Measurements from ENCODE around the gene CFTR. TPM values are rescaled to one million over a fixed set of nuclear protein-coding genes. Genes with fewer than 3 reads are reported as not detected.

Gene CFTR
- total RNA-seq, 2 donors from 2014 or later = not detected

DNA sequence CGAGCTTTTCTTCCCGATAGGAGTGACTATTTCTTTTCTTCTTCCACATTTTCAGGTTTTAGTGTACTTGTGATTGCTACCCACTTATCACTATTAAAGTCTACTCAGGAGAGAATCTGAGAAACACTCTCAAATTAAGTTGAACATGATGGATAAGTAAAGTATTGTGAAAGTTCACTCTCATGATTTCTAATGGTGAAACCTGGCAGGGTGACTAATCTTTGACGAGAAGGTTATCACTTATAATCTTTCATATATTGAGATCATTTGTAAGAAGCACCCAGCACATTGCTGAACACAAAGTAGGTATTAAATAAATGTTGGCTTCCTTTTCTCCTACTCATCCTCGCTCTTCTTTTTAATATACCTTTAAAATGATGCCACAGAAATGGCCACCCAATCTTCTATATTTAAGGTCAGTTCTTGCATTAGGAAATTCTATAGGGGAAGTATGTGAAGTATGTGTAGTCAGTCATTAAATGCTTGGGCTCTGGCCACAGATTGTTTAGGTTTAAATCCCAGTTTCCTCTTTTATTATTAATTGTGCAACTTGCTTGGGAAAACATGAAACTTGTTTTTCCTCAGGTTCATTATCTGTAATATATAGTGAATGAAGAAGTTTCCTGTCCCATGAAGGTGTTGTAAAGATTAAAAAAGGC, 3.1 kb upstream of the CFTR start:
- no peaks in the 10 kb centered on the region for H3K4me1 Mint-ChIP-seq (ENCODE audit: low read depth)
- no peak overlapping the region for H3K4me3 Mint-ChIP-seq
- DNase-seq (no peak), ATAC-seq (replicated peaks in 1 of 2) (no peak)
- no peaks in the 10 kb centered on the region for H3K9me3 Mint-ChIP-seq
- no peak overlapping the region for H3K27ac Mint-ChIP-seq
- peaks cover 46% of the 10 kb centered on the region for H3K27me3 Mint-ChIP-seq (ENCODE audit: low read depth)
- no peaks in the 10 kb centered on the region for H3K36me3 Mint-ChIP-seq (ENCODE audit: insufficient read depth in 2 of 2)

DNA sequence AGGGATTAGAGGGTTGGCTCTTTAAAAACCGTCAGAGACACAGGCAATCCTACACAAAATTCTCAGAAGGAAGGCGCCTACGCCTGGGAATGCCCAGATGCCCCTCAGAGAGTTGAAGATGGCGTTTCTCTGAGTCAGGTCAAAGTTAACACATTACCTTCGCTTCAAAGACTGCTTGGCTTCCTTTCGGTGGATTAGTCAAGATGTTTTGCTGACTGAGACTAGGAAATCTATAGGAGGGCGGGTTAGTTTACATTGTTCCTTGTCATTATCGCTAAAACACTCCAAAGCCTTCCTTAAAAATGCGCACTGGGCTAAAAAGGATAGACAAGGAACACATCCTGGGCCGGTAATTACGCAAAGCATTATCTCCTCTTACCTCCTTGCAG, 995 bp upstream of the CFTR start:
- DNase-seq (no peak), ATAC-seq (replicated peaks in 1 of 2) (no peak)
- Mint-ChIP-seq H3K4me3 (peak overlapping the region in 1 of 2 donors; percentile 53), H3K4me1 (ENCODE audit: low read depth) (no peaks in the 10 kb centered on the region), H3K27me3 (ENCODE audit: low read depth) (peaks cover 48% of the 10 kb centered on the region), H3K36me3 (ENCODE audit: insufficient read depth in 2 of 2) (no peaks in the 10 kb centered on the region), H3K9me3 (no peaks in the 10 kb centered on the region), H3K27ac (no peak overlapping the region)

- H3K4me3 Mint-ChIP-seq = peak overlapping the region; percentile 17 to 39
- no peaks in the 10 kb centered on the region for H3K9me3 Mint-ChIP-seq
- ATAC-seq (replicated peaks in 1 of 2) = no peak
Observed at GRCh38 chr7:117480055-117480362, 184 bp downstream of the CFTR start.

GRCh38 chr7:117480978-117481377, 1.2 kb downstream of the CFTR start:
- Mint-ChIP-seq H3K4me1 (ENCODE audit: low read depth) (no peaks in the 10 kb centered on the region), H3K4me3 (no peak overlapping the region), H3K27ac (no peak overlapping the region), H3K27me3 (ENCODE audit: low read depth) (peaks cover 48% of the 10 kb centered on the region), H3K9me3 (no peaks in the 10 kb centered on the region), H3K36me3 (ENCODE audit: insufficient read depth in 2 of 2) (no peaks in the 10 kb centered on the region)
- DNase-seq (no peak), ATAC-seq (replicated peaks in 1 of 2) (no peak)

More at GRCh38 chr7:117480055-117480362, 184 bp downstream of the CFTR start:
- no peak for DNase-seq
- Mint-ChIP-seq H3K27ac (no peak overlapping the region), H3K4me1 (ENCODE audit: low read depth) (no peaks in the 10 kb centered on the region), H3K27me3 (ENCODE audit: low read depth) (peaks cover 48% of the 10 kb centered on the region), H3K36me3 (ENCODE audit: insufficient read depth in 2 of 2) (no peaks in the 10 kb centered on the region)

- no peaks in the 10 kb centered on the region for H3K4me1 Mint-ChIP-seq (ENCODE audit: low read depth)
- peaks cover 17% of the 10 kb centered on the region for H3K27me3 Mint-ChIP-seq (ENCODE audit: low read depth)
- DNase-seq (no peak), ATAC-seq (replicated peaks in 1 of 2) (no peak)
- no peak overlapping the region for H3K4me3 Mint-ChIP-seq
- H3K27ac Mint-ChIP-seq = no peak overlapping the region
- H3K9me3 Mint-ChIP-seq = peaks cover 0 to 2% of the 10 kb centered on the region in 2 donors
- no peaks in the 10 kb centered on the region for H3K36me3 Mint-ChIP-seq (ENCODE audit: insufficient read depth in 2 of 2)
Observed at GRCh38 chr7:117485118-117485620, 5.3 kb downstream of the CFTR start.

DNA sequence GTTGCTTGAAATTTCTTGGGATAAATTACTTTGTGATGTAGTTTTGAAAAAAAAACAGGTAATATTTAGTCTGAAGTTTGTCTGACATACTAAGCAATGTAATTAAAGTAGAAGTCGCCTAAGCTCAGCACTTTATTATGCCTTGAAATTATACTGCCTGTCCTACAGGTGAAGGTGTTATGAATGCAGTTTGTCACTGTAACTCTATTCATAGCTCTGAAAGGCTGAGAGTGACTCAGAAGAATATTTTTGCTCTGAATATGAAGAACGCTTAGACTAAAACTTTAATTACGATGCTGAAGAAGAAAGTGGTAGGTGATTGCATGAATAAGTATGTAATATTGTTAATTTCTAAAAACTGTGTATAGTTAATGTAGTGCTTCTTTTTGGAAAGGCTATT, 9.2 kb downstream of the CFTR start:
- no peak overlapping the region for H3K27ac Mint-ChIP-seq
- H3K4me3 Mint-ChIP-seq = no peak overlapping the region
- peaks cover 0 to 2% of the 10 kb centered on the region in 2 donors for H3K9me3 Mint-ChIP-seq
- no peak for ATAC-seq (replicated peaks in 1 of 2)
- no peaks in the 10 kb centered on the region for H3K27me3 Mint-ChIP-seq (ENCODE audit: low read depth)
- no peak for DNase-seq
- H3K36me3 Mint-ChIP-seq (ENCODE audit: insufficient read depth in 2 of 2) = no peaks in the 10 kb centered on the region
- no peaks in the 10 kb centered on the region for H3K4me1 Mint-ChIP-seq (ENCODE audit: low read depth)

DNA sequence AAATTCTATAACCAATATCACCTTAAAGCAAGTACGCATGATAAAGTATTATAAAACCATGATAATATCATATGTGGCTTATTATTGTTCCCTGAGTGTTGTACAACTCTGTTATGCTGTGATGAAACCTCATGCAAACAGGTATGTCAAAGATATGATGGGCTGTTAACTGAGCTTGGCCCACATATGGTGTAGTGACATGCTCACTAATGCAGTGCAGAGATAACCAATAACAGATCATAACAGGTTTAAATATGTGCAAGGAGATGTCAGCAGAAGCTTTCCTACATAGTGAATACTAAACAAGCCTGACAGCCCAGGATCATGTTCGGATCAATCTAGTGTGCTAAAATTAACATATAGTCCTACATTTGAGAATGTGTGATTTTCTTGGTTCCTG, 9.6 kb downstream of the CFTR start:
- Mint-ChIP-seq H3K27me3 (ENCODE audit: low read depth) (no peaks in the 10 kb centered on the region), H3K27ac (no peak overlapping the region), H3K9me3 (peaks cover 0 to 2% of the 10 kb centered on the region in 2 donors), H3K36me3 (ENCODE audit: insufficient read depth in 2 of 2) (no peaks in the 10 kb centered on the region), H3K4me3 (no peak overlapping the region), H3K4me1 (ENCODE audit: low read depth) (no peaks in the 10 kb centered on the region)
- ATAC-seq (replicated peaks in 1 of 2) = no peak
- DNase-seq = no peak

GRCh38 chr7:117489911-117490310, 10.1 kb downstream of the CFTR start:
- ATAC-seq (replicated peaks in 1 of 2) (no peak), DNase-seq (no peak)
- Mint-ChIP-seq H3K36me3 (ENCODE audit: insufficient read depth in 2 of 2) (no peaks in the 10 kb centered on the region), H3K27ac (no peak overlapping the region), H3K9me3 (peaks cover 0 to 2% of the 10 kb centered on the region in 2 donors), H3K27me3 (ENCODE audit: low read depth) (no peaks in the 10 kb centered on the region), H3K4me1 (ENCODE audit: low read depth) (no peaks in the 10 kb centered on the region), H3K4me3 (no peak overlapping the region)

- Mint-ChIP-seq H3K4me3 (no peak overlapping the region), H3K27ac (no peak overlapping the region), H3K36me3 (ENCODE audit: insufficient read depth in 2 of 2) (no peaks in the 10 kb centered on the region), H3K9me3 (no peaks in the 10 kb centered on the region), H3K4me1 (ENCODE audit: low read depth) (no peaks in the 10 kb centered on the region), H3K27me3 (ENCODE audit: low read depth) (no peaks in the 10 kb centered on the region)
- DNase-seq = no peak
- no peak for ATAC-seq (replicated peaks in 1 of 2)
Observed at GRCh38 chr7:117492649-117493048, 12.8 kb downstream of the CFTR start.

GRCh38 chr7:117493460-117493859, 13.6 kb downstream of the CFTR start:
- ATAC-seq (replicated peaks in 1 of 2) = no peak
- Mint-ChIP-seq H3K4me3 (no peak overlapping the region), H3K9me3 (no peaks in the 10 kb centered on the region), H3K27me3 (ENCODE audit: low read depth) (no peaks in the 10 kb centered on the region), H3K36me3 (ENCODE audit: insufficient read depth in 2 of 2) (no peaks in the 10 kb centered on the region), H3K4me1 (ENCODE audit: low read depth) (no peaks in the 10 kb centered on the region), H3K27ac (no peak overlapping the region)
- DNase-seq = no peak

DNA sequence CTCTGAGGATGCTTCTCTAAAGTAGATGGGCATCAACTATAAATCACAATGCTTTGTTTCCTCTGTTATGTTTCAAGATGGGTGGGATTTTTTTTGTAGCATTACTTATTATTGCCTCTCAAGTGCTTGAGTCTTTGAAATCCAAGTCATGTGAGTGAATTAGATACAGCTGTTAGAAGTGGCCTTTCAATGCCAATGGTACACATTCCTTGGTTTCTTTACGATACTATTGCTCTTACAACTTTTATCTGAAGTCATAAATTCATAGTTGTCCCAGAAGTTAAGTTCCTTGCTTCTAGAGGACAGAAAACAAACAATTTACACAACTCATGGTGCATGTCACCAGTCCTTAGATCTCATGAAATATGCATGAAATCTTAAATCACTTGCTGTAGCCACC, 15.5 kb downstream of the CFTR start:
- Mint-ChIP-seq H3K9me3 (no peaks in the 10 kb centered on the region), H3K27me3 (ENCODE audit: low read depth) (no peaks in the 10 kb centered on the region), H3K27ac (no peak overlapping the region), H3K4me3 (no peak overlapping the region), H3K36me3 (ENCODE audit: insufficient read depth in 2 of 2) (no peaks in the 10 kb centered on the region), H3K4me1 (ENCODE audit: low read depth) (no peaks in the 10 kb centered on the region)
- no peak for DNase-seq
- no peak for ATAC-seq (replicated peaks in 1 of 2)

DNA sequence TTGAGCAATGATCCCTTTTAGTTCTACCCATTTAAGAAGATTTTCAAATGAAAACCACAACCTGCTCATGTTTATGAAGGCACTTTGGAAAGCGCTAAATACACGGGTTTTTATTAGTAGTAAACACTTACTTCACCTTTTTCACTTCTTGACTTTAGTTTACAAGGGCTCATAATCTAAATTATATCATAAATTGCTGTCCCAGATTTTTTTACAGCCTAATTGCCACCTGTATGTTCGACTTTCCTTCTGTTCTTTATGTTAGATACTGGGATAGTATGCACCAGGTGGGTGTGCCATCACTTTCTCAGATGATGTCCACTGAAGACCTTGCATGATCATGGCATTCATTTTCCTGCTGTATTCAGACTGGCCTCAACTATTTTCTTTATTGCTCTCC, 22.5 kb downstream of the CFTR start:
- ATAC-seq (replicated peaks in 1 of 2) (no peak), DNase-seq (no peak)
- H3K36me3 Mint-ChIP-seq (ENCODE audit: insufficient read depth in 2 of 2) = no peaks in the 10 kb centered on the region
- no peaks in the 10 kb centered on the region for H3K27me3 Mint-ChIP-seq (ENCODE audit: low read depth)
- peaks cover 0 to 2% of the 10 kb centered on the region in 2 donors for H3K9me3 Mint-ChIP-seq
- no peaks in the 10 kb centered on the region for H3K4me1 Mint-ChIP-seq (ENCODE audit: low read depth)
- no peak overlapping the region for H3K27ac Mint-ChIP-seq
- no peak overlapping the region for H3K4me3 Mint-ChIP-seq

DNA sequence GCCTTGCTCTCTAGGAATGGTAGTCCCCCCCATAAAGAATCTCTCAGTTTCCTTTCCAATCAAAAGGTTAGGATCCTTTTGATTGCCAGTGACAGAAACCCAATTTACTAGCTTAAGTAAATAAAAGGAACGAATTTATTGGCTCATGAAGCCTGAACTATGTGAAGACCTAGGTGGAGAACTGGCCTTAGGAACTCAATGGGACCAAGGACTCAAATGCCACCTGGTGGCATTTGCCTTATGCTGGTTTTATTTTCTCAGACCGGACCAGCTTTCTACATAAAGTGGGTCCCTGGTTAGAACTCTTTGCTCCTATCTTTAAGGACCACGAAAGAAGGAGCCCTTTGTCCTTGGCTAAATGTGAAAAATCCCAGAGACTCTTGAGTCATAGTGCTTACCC, 25.4 kb downstream of the CFTR start:
- H3K9me3 Mint-ChIP-seq = peaks cover 0 to 3% of the 10 kb centered on the region in 2 donors
- no peak overlapping the region for H3K4me3 Mint-ChIP-seq
- no peaks in the 10 kb centered on the region for H3K36me3 Mint-ChIP-seq (ENCODE audit: insufficient read depth in 2 of 2)
- H3K27me3 Mint-ChIP-seq (ENCODE audit: low read depth) = no peaks in the 10 kb centered on the region
- no peak for DNase-seq
- H3K4me1 Mint-ChIP-seq (ENCODE audit: low read depth) = no peaks in the 10 kb centered on the region
- ATAC-seq (replicated peaks in 1 of 2) = no peak
- no peak overlapping the region for H3K27ac Mint-ChIP-seq

GRCh38 chr7:117508676-117509075, 28.9 kb downstream of the CFTR start:
- no peak overlapping the region for H3K4me3 Mint-ChIP-seq
- no peaks in the 10 kb centered on the region for H3K27me3 Mint-ChIP-seq (ENCODE audit: low read depth)
- no peak for ATAC-seq (replicated peaks in 1 of 2)
- no peaks in the 10 kb centered on the region for H3K36me3 Mint-ChIP-seq (ENCODE audit: insufficient read depth in 2 of 2)
- H3K27ac Mint-ChIP-seq = no peak overlapping the region
- no peak for DNase-seq
- no peaks in the 10 kb centered on the region for H3K4me1 Mint-ChIP-seq (ENCODE audit: low read depth)
- H3K9me3 Mint-ChIP-seq = peaks cover 0 to 6% of the 10 kb centered on the region in 2 donors

All from activated T-cell treated with anti-CD3 and anti-CD28 coated beads, Interleukin-2, amount 50 U/mL, for 72 hours (primary cell).